Loucy (cell line): ENCODE measurements around the gene PFKM.

Experiments
- H2AFZ ChIP-seq: fragments of 200-600 bp; sonication (generic); 2 replicates; pipeline ENCODE4 v1.6.0; 2016; ENCODE audit warnings: antibody characterized with exemption, mild to moderate bottlenecking, low read length, moderate library complexity
- H3F3A ChIP-seq: fragments of 200-600 bp; 2 replicates; pipeline ENCODE4 v1.6.0; 2016; ENCODE audit warnings: antibody characterized with exemption, low read depth, mild to moderate bottlenecking
- H3K27me3 ChIP-seq: fragments of 200-600 bp; sonication (generic); 2 replicates; pipeline ENCODE4 v1.6.1; 2014; ENCODE audit warnings: low read length, mild to moderate bottlenecking; ENCODE audit not compliant: insufficient read depth, poor library complexity, severe bottlenecking
- H3K36me3 ChIP-seq: fragments of 200-600 bp; sonication (generic); 2 replicates; pipeline ENCODE4 v1.6.1; 2016; ENCODE audit warnings: low read length; ENCODE audit not compliant: insufficient read depth
- H3K4me1 ChIP-seq: fragments of 200-600 bp; sonication (generic); 2 replicates; pipeline ENCODE4 v1.5.1; 2014; ENCODE audit warnings: low read length, mild to moderate bottlenecking; ENCODE audit not compliant: insufficient read depth, poor library complexity, severe bottlenecking
- H3K4me2 ChIP-seq: fragments of 200-600 bp; sonication (generic); 2 replicates; pipeline ENCODE4 v1.6.0; 2014; ENCODE audit warnings: antibody characterized with exemption, low read length, low read depth, mild to moderate bottlenecking; ENCODE audit not compliant: poor library complexity, severe bottlenecking
- H3K4me3 ChIP-seq: fragments of 200-600 bp; sonication (generic); 2 replicates; pipeline ENCODE4 v1.5.1; 2014; ENCODE audit warnings: low read length, mild to moderate bottlenecking, mixed read lengths; ENCODE audit not compliant: poor library complexity, severe bottlenecking
- H3K79me2 ChIP-seq: fragments of 200-600 bp; sonication (generic); 2 replicates; pipeline ENCODE4 v1.6.1; 2014; ENCODE audit warnings: low read length; ENCODE audit not compliant: insufficient read depth
- H3K9ac ChIP-seq: fragments of 200-600 bp; sonication (generic); 2 replicates; pipeline ENCODE4 v1.6.0; 2014; ENCODE audit warnings: mild to moderate bottlenecking, low read depth, low read length, moderate library complexity; ENCODE audit not compliant: poor library complexity, severe bottlenecking
- H3K9me2 ChIP-seq: fragments of 200-600 bp; sonication (generic); replicated peaks from 2 replicates; pipeline ENCODE4 v1.6.1; 2016; ENCODE audit warnings: low read depth, low read length, mixed read lengths
- H3K9me3 ChIP-seq: fragments of 200-600 bp; sonication (generic); 2 replicates; pipeline ENCODE4 v1.6.1; 2014; ENCODE audit warnings: mild to moderate bottlenecking, antibody characterized with exemption, low read length, low read depth; ENCODE audit not compliant: insufficient read depth
- H4K20me1 ChIP-seq: fragments of 200-600 bp; sonication (generic); 2 replicates; pipeline ENCODE4 v1.6.0; 2014; ENCODE audit warnings: antibody characterized with exemption, low read length, mild to moderate bottlenecking; ENCODE audit not compliant: insufficient read depth, poor library complexity, severe bottlenecking
- CTCF ChIP-seq: fragments of 200-600 bp; sonication (generic); conservative IDR thresholded peaks from 2 replicates; pipeline ENCODE4 v1.5.1; 2014; ENCODE audit warnings: mild to moderate bottlenecking, antibody characterized with exemption, low read length
- EZH2phosphoT487 ChIP-seq: fragments of 200-600 bp; IDR thresholded peaks from 2 replicates; pipeline ENCODE4 v1.6.1; 2018; ENCODE audit warnings: antibody characterized with exemption, mild to moderate bottlenecking, moderate library complexity, borderline replicate concordance

PFKM gene

GRCh38 chr12:48129376-48129775 is 10.2 kb downstream of the PFKM start:
- Histone ChIP-seq H3K9ac (no peak overlapping the region), H3K36me3 (peaks cover 14% of the 10 kb centered on the region; the same call in 1 of the 2 replicates), H3K27me3 (no peaks in the 10 kb centered on the region), H3K4me1 (no peaks in the 10 kb centered on the region), H3K9me3 (no peaks in the 10 kb centered on the region), H4K20me1 (no peaks in the 10 kb centered on the region), H3K4me3 (no peak overlapping the region), H3K4me2 (no peak overlapping the region), H3K9me2 (no peaks in the 10 kb centered on the region), H2AFZ (no peak overlapping the region), H3F3A (no peaks in the 10 kb centered on the region), H3K79me2 (no peaks in the 10 kb centered on the region)
- TF ChIP-seq EZH2phosphoT487 (no peak), CTCF (no peak)

DNA sequence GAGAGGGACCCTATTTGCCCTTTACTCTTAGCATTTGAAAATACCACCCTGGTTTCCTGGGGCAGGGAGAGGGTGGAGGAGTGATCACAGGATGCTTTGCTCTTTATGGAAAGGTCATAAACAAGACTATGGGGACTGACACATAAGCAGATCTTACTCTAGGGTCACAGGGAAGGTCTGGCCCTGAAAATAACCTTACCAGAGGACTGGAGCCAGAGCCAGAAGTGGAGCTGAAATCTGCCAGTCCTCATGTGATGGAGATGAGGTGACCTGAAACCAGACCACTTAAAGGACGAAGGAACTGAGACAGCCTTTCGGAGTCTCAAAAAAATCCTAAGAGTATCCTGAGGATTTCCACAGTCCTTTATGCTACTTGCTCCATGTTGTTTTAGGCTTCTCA is 12.4 kb downstream of the PFKM start:
- Histone ChIP-seq H3K4me3 (no peak overlapping the region), H3K9me3 (no peaks in the 10 kb centered on the region), H3F3A (no peaks in the 10 kb centered on the region), H3K9me2 (no peaks in the 10 kb centered on the region), H3K79me2 (no peaks in the 10 kb centered on the region), H3K4me1 (no peaks in the 10 kb centered on the region), H3K9ac (no peak overlapping the region), H2AFZ (no peak overlapping the region), H3K36me3 (peaks cover 24% of the 10 kb centered on the region; the same call in 1 of the 2 replicates), H3K4me2 (no peak overlapping the region), H3K27me3 (no peaks in the 10 kb centered on the region), H4K20me1 (no peaks in the 10 kb centered on the region)
- TF ChIP-seq CTCF: no peak
- no peak for TF ChIP-seq EZH2phosphoT487

DNA sequence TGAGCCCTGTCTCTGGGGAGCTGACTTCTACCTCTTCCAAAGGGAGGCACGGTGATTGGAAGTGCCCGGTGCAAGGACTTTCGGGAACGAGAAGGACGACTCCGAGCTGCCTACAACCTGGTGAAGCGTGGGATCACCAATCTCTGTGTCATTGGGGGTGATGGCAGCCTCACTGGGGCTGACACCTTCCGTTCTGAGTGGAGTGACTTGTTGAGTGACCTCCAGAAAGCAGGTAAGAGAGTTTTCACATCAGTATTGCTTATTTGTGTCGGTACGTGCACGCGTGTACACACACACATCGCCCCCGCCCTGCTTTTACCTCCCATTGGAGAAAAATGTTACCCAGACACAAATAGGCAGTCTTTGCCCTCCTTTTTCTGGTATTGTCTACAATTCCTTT is 13.7 kb downstream of the PFKM start:
- H3K4me2 ChIP-seq: no peak overlapping the region
- H3K9me2 ChIP-seq: no peaks in the 10 kb centered on the region
- no peaks in the 10 kb centered on the region for H3K79me2 ChIP-seq
- no peaks in the 10 kb centered on the region for H4K20me1 ChIP-seq
- no peaks in the 10 kb centered on the region for H3F3A ChIP-seq
- H3K4me1 ChIP-seq: no peaks in the 10 kb centered on the region
- H3K9me3 ChIP-seq: no peaks in the 10 kb centered on the region
- H3K9ac ChIP-seq: no peak overlapping the region
- H3K27me3 ChIP-seq: no peaks in the 10 kb centered on the region
- H3K36me3 ChIP-seq: peaks cover 24% of the 10 kb centered on the region; the same call in 1 of the 2 replicates
- TF ChIP-seq EZH2phosphoT487: no peak
- no peak for TF ChIP-seq CTCF
- no peak overlapping the region for H2AFZ ChIP-seq
- H3K4me3 ChIP-seq: no peak overlapping the region
